ENCODE data around the gene TADA2A. TPM values are rescaled to one million over a fixed set of nuclear protein-coding genes. Genes with fewer than 3 reads are reported as not detected.

TADA2A gene
- total RNA-seq, 1 donor from 2014 or later, result 56.0 TPM

Other genes starting within 250 kb of the TADA2A start
- not detected for gene C17orf78, start 30.9 kb upstream of the TADA2A start, total RNA-seq
- 92.0 TPM for gene ACACA, start 50 bp upstream of the TADA2A start, total RNA-seq
- gene DUSP14, start 83.0 kb downstream of the TADA2A start, total RNA-seq, result 11.2 TPM
- gene SYNRG, start 202.5 kb downstream of the TADA2A start, total RNA-seq, result 24.5 TPM
- 37.9 TPM for gene DDX52, start 236.6 kb downstream of the TADA2A start, total RNA-seq